ENCODE data around the gene CPSF6. TPM values are rescaled to one million over a fixed set of nuclear protein-coding genes. Genes with fewer than 3 reads are reported as not detected.

The CPSF6 gene
- total RNA-seq, 2 donors from 2014 or later = 86.1 to 97.2 TPM

DNA sequence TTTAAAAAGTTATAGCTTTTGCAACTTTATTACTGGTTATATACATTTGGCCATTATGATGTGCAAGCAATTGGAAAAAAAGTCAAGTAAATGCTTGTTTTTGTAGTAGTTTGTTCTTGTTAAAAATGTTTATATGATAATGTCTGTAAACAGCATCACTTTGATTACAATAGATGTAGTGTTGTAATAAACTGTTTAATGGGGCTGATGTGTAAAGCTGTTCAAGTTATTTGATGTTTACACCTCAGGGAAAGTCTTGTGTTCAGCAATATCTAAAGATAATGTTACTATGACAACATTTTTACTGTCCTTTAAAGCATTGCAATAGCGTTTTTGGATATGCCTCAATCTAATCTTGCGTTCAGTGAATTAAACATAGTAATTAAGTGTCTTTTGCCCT, 30.4 kb downstream of the CPSF6 start:
- Mint-ChIP-seq H3K4me3 (no peak overlapping the region), H3K27me3 (ENCODE audit: low read depth) (no peaks in the 10 kb centered on the region), H3K36me3 (ENCODE audit: insufficient read depth in 2 of 2) (peaks cover 3 to 13% of the 10 kb centered on the region in 2 donors), H3K27ac (no peak overlapping the region), H3K9me3 (no peaks in the 10 kb centered on the region), H3K4me1 (ENCODE audit: low read depth) (peaks cover 35% of the 10 kb centered on the region)
- DNase-seq (no peak), ATAC-seq (replicated peaks in 1 of 2) (no peak)

DNA sequence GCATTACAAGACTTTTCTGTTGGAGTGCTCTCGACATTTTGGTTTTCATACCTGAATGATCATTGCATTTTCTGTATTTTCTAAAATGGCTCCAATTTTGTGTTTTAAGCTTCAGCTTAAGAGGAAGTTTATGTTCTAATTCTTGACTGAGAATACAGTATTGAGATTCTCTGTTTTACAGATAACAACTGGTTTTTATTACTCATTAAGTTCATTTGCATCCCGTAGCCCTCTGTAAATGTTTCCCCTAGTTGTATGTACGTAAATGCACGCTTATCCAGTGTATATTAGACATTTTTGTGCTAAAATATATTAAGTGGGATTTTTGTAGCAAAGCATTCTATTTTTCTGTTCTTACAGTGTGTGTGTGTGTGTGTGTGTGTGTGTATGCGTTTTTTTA, 33.1 kb downstream of the CPSF6 start:
- Mint-ChIP-seq H3K4me1 (ENCODE audit: low read depth) (peaks cover 33% of the 10 kb centered on the region), H3K27me3 (ENCODE audit: low read depth) (no peaks in the 10 kb centered on the region), H3K27ac (no peak overlapping the region), H3K9me3 (no peaks in the 10 kb centered on the region), H3K36me3 (ENCODE audit: insufficient read depth in 2 of 2) (peaks cover 2 to 6% of the 10 kb centered on the region in 2 donors), H3K4me3 (no peak overlapping the region)
- no peak for DNase-seq
- no peak for ATAC-seq (replicated peaks in 1 of 2)

DNA sequence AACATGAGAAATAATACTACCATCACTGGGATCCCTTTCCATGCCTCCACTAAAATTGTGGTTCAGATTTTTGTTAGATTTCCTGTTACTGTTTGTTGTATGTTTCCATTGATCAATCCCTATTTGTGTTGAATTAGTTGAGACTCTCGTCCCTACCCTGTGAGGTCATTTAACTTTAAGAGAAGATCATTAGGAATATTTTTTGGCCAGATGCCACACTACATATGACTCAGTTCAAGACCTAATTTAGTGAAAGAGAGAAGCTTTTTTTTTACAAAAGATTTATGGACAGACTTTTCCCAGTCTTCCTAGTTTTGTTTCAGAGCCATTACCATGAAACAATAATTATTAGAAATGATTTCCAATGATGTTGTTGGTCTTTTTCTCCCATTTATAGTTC, 35.5 kb downstream of the CPSF6 start:
- ATAC-seq (replicated peaks in 1 of 2) (no peak), DNase-seq (no peak)
- H3K9me3 Mint-ChIP-seq = no peaks in the 10 kb centered on the region
- peaks cover 0 to 2% of the 10 kb centered on the region in 2 donors for H3K36me3 Mint-ChIP-seq (ENCODE audit: insufficient read depth in 2 of 2)
- no peak overlapping the region for H3K4me3 Mint-ChIP-seq
- H3K4me1 Mint-ChIP-seq (ENCODE audit: low read depth) = peaks cover 33% of the 10 kb centered on the region
- H3K27ac Mint-ChIP-seq = no peak overlapping the region
- H3K27me3 Mint-ChIP-seq (ENCODE audit: low read depth) = no peaks in the 10 kb centered on the region

DNA sequence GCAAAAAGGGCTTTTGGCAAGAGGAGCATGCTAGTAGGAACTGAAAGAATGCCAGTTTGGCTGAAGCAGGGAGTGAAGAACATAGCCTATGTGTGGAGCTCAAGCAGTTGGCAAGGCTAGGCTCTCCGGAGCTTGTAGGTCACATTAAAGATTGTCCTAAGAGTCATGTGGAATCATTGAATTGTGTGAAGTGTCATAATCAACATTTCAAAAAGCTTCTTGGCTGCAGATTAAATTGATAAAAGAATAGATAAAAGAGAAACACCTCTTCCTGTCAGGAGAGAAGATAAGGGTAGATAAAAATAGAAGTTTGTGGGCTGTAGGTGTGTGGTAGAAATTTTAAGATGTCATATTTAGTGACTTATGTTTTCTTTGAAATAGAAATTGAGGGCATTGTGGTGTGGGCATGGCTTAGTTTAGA, 36.1 kb downstream of the CPSF6 start:
- no peak for ATAC-seq (replicated peaks in 1 of 2)
- Mint-ChIP-seq H3K27me3 (ENCODE audit: low read depth) (no peaks in the 10 kb centered on the region), H3K9me3 (no peaks in the 10 kb centered on the region), H3K4me1 (ENCODE audit: low read depth) (peaks cover 33% of the 10 kb centered on the region), H3K36me3 (ENCODE audit: insufficient read depth in 2 of 2) (peaks cover 0 to 2% of the 10 kb centered on the region in 2 donors), H3K27ac (peak overlapping the region; percentile 79), H3K4me3 (no peak overlapping the region)
- no peak for DNase-seq

DNA sequence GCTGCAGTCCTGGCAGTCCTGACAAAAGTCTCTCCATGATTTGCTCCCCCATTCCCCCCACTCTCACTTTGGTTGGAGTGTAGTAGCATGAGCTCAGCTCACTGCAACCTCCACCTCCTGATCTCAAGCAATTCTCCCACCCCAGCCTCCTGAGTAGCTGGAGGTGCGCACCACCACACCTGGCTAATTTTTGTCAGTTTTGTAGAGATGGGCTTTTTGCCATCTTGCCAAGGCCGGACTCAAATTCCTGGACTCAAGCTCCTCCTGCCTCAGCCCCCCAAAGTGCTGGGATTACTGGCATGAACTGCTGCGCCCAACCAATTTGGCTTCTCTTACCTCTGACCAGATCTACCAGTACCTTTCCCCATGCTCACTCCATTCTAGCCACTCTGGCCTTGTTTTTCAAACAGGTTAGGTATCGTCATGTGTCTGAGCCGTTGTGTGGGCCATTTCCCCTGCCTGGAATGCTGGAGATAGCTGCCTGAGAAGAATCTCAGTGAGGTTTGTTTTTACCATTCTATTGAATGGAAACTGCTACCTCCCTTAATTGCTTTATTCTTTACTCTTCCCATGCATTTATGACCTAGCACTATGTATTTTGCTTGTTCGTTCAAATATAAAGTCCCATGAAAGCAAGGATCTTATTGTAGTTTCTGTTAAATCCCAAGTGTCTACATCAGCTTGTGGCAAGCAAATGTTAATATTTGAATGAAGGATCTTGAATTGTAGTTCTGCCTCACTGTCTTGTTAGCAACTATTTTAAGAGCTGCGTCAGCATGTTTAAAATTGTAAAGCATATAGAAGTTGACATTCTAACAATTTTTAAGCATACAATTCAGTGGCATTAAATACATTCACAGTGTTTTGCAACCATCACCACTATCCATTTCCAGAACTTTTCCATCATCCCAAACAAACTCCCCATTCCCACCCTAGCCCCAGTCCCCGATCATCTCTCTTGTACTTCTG, 39.7 kb downstream of the CPSF6 start:
- Mint-ChIP-seq H3K27me3 (ENCODE audit: low read depth) (peaks cover 13% of the 10 kb centered on the region), H3K27ac (no peak overlapping the region), H3K4me1 (ENCODE audit: low read depth) (peaks cover 29% of the 10 kb centered on the region), H3K4me3 (no peak overlapping the region), H3K9me3 (no peaks in the 10 kb centered on the region), H3K36me3 (ENCODE audit: insufficient read depth in 2 of 2) (no peaks in the 10 kb centered on the region)
- no peak for DNase-seq
- ATAC-seq (replicated peaks in 1 of 2) = no peak

DNA sequence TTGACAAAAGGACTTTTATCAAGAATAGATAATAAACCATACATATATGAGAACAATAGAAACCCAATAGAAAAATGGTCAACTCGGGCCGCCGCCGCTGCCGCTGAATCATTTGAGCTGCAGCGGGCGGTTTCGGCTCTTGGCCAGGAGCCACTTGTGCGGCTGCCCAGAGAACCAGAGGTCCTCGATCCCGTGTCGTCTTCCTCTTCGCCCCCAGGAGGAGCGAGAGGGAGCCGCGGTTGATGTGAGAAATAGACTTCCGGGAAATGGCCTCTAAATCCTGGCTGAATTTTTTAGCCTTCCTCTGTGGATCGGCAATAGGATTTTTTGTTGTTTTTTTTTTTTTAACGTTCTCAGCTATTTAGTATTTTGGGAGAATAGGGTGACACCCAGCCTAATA, 44.8 kb downstream of the CPSF6 start:
- peaks cover 27% of the 10 kb centered on the region for H3K27me3 Mint-ChIP-seq (ENCODE audit: low read depth)
- peak; percentile 53 to 60 for ATAC-seq (replicated peaks in 1 of 2)
- peak; percentile 44 to 47 for DNase-seq
- H3K36me3 Mint-ChIP-seq (ENCODE audit: insufficient read depth in 2 of 2) = no peaks in the 10 kb centered on the region
- no peaks in the 10 kb centered on the region for H3K9me3 Mint-ChIP-seq
- H3K27ac Mint-ChIP-seq = peak overlapping the region; percentile 13
- H3K4me1 Mint-ChIP-seq (ENCODE audit: low read depth) = peaks cover 23% of the 10 kb centered on the region
- peak overlapping the region; percentile 52 to 81 for H3K4me3 Mint-ChIP-seq

GRCh38 chr12:69287556-69287955, 48.2 kb downstream of the CPSF6 start:
- H3K4me3 Mint-ChIP-seq = no peak overlapping the region
- no peak for ATAC-seq (replicated peaks in 1 of 2)
- peaks cover 30% of the 10 kb centered on the region for H3K4me1 Mint-ChIP-seq (ENCODE audit: low read depth)
- H3K27me3 Mint-ChIP-seq (ENCODE audit: low read depth) = peaks cover 41% of the 10 kb centered on the region
- H3K9me3 Mint-ChIP-seq = no peaks in the 10 kb centered on the region
- DNase-seq = no peak
- no peak overlapping the region for H3K27ac Mint-ChIP-seq
- no peaks in the 10 kb centered on the region for H3K36me3 Mint-ChIP-seq (ENCODE audit: insufficient read depth in 2 of 2)

DNA sequence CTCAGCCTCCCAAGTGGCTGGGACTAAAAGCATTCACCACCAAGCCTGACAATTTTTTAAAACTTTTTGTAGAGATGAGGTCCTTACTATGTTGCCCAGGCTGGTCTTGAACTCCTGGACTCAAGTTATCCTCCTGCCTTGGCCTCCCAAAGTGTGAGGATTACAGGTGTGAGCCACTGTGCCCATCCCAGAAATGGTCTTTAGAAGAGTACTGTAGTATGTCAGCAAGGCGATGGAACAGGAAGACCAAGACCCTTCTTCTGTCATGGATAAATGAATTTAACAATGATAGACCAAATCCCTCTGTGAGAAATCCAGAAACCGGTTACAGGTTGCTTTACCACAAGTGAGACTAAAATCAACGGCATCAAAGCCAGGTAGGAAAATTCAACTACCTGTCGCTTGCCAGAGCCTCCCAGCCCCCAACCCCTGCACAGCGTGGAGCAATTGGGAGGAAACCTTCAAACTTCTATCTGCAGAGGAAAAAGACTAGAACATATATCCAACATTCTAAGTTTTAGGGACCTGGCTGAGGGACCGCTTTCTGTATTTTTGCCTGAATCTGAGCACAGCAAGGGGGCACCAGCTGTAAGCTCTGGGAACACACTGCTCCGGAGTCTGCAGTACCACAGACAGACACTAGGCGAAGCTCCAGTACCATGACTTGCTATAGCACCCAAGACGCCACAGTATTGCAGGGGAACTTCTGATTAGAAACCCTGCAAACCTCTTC, 51.3 kb downstream of the CPSF6 start:
- Mint-ChIP-seq H3K4me3 (no peak overlapping the region), H3K27me3 (ENCODE audit: low read depth) (peaks cover 16% of the 10 kb centered on the region), H3K36me3 (ENCODE audit: insufficient read depth in 2 of 2) (no peaks in the 10 kb centered on the region), H3K4me1 (ENCODE audit: low read depth) (peaks cover 7% of the 10 kb centered on the region), H3K27ac (no peak overlapping the region), H3K9me3 (no peaks in the 10 kb centered on the region)
- DNase-seq (peak; percentile 79 to 83), ATAC-seq (replicated peaks in 1 of 2) (peak; percentile 97 to 98)

DNA sequence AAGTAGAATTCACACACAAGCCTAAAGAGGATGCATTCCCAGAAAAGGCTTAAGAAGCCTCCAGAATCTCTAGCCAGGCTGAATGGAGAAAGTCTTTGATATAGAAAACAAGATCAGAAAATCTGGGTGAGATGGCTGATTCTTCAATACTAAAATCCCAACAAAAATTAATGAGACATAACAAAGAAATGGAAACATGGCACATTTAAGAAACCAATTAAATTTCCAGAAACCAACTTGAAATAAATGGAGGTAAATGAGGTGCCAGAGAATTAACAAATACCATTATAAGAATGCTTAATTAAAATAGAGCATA, 51.9 kb downstream of the CPSF6 start:
- H3K4me1 Mint-ChIP-seq (ENCODE audit: low read depth) = peaks cover 7% of the 10 kb centered on the region
- no peaks in the 10 kb centered on the region for H3K36me3 Mint-ChIP-seq (ENCODE audit: insufficient read depth in 2 of 2)
- peaks cover 16% of the 10 kb centered on the region for H3K27me3 Mint-ChIP-seq (ENCODE audit: low read depth)
- no peaks in the 10 kb centered on the region for H3K9me3 Mint-ChIP-seq
- H3K4me3 Mint-ChIP-seq = no peak overlapping the region
- no peak overlapping the region for H3K27ac Mint-ChIP-seq
- no peak for ATAC-seq (replicated peaks in 1 of 2)
- no peak for DNase-seq

GRCh38 chr12:69298133-69298532, 58.8 kb downstream of the CPSF6 start:
- no peak for ATAC-seq (replicated peaks in 1 of 2)
- H3K27me3 Mint-ChIP-seq (ENCODE audit: low read depth) = no peaks in the 10 kb centered on the region
- no peak for DNase-seq
- no peak overlapping the region for H3K27ac Mint-ChIP-seq
- no peaks in the 10 kb centered on the region for H3K36me3 Mint-ChIP-seq (ENCODE audit: insufficient read depth in 2 of 2)
- no peak overlapping the region for H3K4me3 Mint-ChIP-seq
- H3K9me3 Mint-ChIP-seq = peaks cover 1 to 2% of the 10 kb centered on the region in 2 donors
- H3K4me1 Mint-ChIP-seq (ENCODE audit: low read depth) = no peaks in the 10 kb centered on the region

GRCh38 chr12:69298947-69299346, 59.6 kb downstream of the CPSF6 start:
- ATAC-seq (replicated peaks in 1 of 2) = no peak

GRCh38 chr12:69304284-69304683, 64.9 kb downstream of the CPSF6 start:
- ATAC-seq (replicated peaks in 1 of 2) (no peak), DNase-seq (no peak)
- H3K9me3 Mint-ChIP-seq = peaks cover 10 to 12% of the 10 kb centered on the region in 2 donors
- no peaks in the 10 kb centered on the region for H3K4me1 Mint-ChIP-seq (ENCODE audit: low read depth)
- H3K36me3 Mint-ChIP-seq (ENCODE audit: insufficient read depth in 2 of 2) = peaks cover 6 to 7% of the 10 kb centered on the region in 2 donors
- H3K4me3 Mint-ChIP-seq = no peak overlapping the region
- H3K27ac Mint-ChIP-seq = no peak overlapping the region
- H3K27me3 Mint-ChIP-seq (ENCODE audit: low read depth) = no peaks in the 10 kb centered on the region

More at GRCh38 chr12:69298947-69299346, 59.6 kb downstream of the CPSF6 start:
- Mint-ChIP-seq H3K4me3 (no peak overlapping the region), H3K36me3 (ENCODE audit: insufficient read depth in 2 of 2) (no peaks in the 10 kb centered on the region), H3K27ac (no peak overlapping the region), H3K9me3 (peaks cover 2 to 3% of the 10 kb centered on the region in 2 donors), H3K27me3 (ENCODE audit: low read depth) (no peaks in the 10 kb centered on the region), H3K4me1 (ENCODE audit: low read depth) (no peaks in the 10 kb centered on the region)
- no peak for DNase-seq

DNA sequence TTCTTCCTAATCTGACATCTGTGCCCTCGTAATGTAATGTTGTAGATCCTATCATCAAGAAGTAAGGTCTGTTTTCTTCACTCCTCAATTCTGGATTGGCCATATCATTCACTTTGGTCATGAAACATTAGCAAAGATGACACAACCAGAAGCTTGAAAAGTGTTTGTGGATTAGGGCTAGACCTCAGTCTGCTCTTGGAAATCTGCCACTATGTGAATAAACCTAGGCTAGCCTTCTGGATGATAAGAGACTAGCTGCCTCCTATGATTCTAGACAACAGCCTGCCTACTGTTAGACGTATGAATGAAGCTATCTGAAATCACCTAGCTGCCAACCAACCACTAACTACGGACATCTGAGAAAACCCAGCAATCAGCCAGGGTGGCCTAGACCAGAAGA, 70.1 kb downstream of the CPSF6 start:
- Mint-ChIP-seq H3K36me3 (ENCODE audit: insufficient read depth in 2 of 2) (peaks cover 6 to 7% of the 10 kb centered on the region in 2 donors), H3K4me1 (ENCODE audit: low read depth) (no peaks in the 10 kb centered on the region), H3K4me3 (no peak overlapping the region), H3K27me3 (ENCODE audit: low read depth) (no peaks in the 10 kb centered on the region), H3K9me3 (peaks cover 8 to 10% of the 10 kb centered on the region in 2 donors), H3K27ac (no peak overlapping the region)
- ATAC-seq (replicated peaks in 1 of 2) = no peak
- no peak for DNase-seq
